Glomerular visceral epithelial cell (primary cell): Measurements from ENCODE around the gene PDE11A.

Experiments
- DNase-seq: peaks from one replicate; pipeline ENCODE4 v3.0.0-alpha.2; 2016; ENCODE audit errors: extremely low spot score

The PDE11A gene

GRCh38 chr2:177727577-177728398 lies 344.8 kb downstream of the PDE11A start:
- no peak for DNase-seq

DNA sequence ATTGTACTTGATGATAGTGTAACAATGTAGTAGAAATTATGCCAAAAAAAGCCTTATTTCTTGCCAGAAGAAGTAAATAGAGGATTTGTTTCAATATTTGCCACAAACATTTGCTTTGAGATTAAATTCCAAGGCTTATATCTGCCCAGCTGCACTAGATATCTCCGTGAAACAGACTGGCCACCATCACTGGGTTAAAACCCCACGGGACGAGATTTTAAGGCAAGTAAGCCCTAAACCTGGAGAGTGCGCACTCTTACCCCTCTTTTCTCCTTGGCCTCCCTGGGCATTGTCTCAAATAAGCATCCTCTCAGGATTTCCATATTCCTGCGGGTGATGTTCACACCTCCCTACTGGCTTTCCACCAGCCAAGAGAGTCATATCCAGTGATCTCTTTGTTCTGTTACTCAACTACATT lies 345.6 kb downstream of the PDE11A start:
- DNase-seq = no peak

- peak; percentile 62 for DNase-seq
Observed at GRCh38 chr2:177724398-177725287, 347.9 kb downstream of the PDE11A start.

DNA sequence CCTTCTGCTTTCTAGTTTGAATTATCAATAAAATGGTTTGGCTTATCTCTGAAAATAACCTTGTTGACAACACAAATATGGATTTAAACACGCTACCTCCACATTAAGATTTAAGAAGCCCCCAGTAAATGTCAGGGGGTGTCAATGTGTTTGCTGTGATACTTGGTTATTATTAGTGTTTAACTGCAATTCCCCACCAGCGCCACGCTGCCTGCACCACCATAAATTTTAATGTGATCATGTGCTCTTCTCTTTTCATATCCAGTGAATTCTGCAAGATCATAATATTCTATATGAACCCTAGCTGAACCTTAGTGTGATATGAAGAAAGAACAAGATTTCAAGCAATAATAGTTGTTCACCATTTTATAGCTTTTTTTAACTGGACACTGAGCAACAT lies 349.3 kb downstream of the PDE11A start:
- no peak for DNase-seq

DNA sequence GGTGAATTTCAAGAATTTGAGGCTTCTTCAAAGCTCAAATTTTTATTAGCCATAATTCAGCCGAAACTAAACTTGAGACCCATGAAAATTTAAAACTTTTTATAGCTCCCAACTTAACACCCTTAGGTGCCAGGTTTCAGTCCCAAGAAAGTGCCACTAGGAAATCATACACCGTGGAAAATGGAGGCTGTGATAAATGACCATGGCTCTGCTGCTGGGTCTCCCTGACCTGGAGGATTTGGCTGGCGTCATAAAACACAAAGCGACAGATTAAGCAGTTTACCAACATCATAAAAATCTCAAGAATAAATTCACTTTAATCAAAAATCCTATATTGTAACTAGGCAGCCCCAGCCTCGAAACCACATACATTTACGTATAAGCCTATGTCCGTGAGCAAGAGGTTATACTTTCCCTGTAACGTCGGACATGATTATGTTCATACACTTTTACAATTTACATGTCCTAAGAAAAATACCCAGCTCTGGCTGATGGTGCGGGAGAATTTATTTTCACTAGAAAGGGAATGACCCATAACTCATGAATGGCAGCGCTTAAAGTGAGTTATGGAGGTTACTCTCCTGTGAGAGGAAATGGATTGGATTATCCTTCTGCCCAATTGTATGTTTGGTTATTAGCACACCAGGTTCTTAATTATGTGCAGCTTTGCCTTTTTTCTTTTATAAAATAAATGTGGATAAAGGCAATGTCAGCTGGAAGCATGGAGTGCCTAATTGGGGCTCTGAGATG lies 350.6 kb downstream of the PDE11A start:
- DNase-seq = no peak

DNA sequence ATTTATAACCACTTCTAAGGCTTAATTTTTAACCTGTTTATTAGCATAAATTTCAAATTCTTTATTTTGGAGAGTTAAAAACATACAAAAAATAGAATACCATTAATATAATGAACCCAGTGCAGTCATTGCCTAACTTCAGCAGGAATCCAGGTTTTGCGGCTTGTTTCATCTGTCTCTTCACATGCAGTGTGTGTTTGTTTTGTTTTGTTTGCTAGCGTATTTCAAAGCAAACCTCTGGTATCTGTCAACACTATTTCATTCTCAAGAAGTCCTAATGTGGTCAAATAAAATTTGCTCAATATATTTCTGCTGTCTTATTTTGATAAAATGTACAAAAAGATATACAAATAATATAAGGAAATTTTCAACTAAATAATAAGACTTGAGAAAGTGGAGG lies 351.5 kb downstream of the PDE11A start:
- DNase-seq = no peak

DNA sequence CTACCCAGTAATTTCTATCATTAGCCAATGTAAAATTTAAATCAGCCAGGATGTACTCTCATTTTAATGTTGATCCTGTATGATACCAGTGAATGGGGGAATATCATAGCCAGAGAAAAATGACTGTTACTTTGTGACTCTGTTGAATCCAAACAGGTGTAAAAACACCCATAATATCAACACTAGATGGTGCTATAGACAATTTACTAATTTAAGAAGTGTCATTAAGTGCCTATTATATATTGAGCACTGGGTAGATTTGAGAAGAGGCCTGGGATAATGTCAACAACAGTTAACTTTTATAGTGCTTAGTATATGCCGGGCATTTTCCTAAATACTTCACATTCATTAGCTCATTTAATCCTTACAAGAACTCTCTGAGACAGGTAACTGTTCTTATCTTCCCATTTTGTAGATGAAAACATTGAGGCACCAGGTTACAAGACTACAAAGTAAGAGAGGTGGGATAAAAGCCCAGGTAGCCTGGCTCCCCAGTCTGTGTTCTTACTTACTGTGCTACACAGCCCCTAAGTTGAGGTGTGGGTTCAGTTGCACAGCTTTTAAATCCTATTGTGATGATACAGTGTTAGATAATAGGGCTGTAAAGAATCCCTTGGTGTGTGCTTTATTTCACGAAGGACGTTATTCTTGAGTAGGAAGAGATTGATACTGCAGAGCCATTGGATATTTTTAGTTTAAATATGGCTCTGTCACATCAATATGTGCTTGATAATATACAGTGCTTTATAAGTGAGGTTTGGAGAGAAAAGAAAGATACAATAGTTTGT lies 354.6 kb downstream of the PDE11A start:
- DNase-seq = no peak

DNA sequence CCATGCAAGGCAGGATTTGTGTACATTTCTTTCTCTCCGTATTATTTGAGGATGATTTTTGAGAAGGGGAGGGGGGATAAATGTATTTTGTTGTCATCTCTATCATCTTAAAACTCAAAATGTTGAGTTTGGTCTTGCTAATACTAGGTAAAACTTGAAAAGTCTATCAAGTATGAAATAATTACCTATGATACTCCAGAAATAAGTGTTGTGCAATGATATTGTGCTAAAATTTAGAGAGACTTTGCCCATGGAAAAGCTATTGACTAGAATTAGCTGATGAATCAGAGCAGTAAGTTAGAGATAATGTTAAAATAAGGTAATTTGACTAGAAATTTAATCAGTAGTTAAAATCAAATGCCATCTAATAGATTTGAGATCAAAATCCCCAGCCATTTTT lies 356.1 kb downstream of the PDE11A start:
- DNase-seq = no peak

DNA sequence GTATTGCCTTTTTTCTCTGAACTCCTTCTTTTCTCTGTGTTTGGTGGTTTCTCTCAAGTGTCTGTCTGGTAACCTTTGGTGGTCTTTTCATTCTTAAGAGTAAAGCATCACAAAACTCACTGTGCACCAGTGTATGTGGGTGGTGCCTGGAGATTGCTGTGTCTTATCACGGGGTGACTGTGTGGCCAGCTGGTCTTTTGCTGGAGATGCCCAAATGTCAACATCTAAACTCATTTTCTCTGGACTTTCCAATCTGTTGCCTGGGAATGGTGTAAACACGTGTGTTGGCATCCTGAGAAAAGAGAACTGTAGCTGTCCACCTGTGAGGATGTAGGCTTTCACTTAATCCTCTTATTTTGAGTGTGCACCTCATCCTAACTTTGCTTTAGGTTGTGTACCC lies 356.8 kb downstream of the PDE11A start:
- DNase-seq = no peak

DNA sequence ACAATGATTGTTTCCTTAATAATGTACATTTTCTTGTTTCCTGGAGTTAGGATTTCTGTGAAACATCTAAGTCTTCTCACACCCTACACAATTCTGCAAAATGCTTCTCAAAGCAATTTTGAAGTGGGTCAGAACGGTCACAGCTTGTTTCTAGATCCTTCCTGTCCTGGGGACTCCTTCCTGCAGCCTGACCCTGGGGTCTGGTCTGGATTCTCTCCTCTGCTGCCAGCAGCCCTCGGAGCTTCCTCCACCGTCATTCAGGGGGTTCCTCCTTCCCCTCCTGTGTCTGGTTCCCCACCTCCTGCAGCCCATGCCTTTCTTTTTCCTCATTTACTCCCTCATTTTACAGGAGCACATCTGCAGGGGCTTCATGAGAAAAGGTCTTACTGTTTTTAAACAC lies 357.9 kb downstream of the PDE11A start:
- DNase-seq = no peak

DNA sequence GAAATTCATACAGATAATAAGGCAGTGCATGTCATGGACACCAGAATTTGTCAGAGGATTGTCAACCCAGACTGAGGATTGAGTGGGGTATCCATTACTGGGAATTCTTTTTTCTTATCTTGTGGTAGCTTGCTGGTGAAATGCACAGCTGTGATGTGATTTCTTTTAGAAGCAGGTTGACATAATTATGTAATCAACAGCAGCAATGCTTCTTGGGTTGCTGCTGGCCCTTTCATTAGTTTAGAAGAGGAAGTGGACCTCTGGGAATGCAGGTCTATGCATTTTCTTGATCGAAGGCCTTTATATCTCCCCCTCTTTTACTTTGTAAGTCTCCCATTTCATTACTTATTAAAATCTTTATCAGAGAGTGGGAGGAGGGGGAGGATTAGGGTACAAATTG lies 360.1 kb downstream of the PDE11A start:
- no peak for DNase-seq

DNA sequence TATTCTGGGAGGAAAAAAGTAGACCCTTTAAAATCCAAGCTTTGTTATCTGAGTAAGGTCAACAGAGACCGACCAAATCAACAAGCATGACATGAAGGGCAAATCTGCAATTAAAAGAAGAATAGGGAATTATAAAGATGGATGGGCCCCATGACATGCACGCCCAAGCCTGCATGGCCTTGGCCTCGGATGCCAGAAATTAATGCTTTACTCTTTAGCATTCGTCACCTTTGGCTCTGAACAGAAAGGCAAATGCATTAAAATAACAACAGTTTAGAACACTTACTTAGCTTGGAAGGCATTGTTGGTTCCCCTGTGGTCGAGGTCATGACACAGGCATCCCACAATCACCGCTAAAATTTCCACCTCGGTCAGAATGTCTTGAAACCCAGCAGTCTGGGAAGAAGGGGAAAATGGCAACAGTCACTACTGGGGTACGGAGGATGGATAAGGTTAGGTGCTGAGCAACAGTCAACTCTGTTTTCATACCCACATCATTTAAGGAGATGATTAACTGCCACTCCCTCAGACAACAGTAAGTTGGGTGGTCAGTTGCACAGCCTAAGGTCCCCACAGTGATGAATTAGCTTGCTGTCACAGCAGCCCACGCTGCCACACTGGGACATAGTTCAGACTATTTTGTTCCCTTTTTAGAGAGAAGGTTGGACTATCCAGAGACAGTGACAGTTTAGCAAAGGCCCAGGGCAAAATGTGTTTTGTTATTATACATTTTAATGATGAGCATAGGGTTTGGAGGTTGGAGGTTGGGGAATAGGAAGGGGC lies 360.9 kb downstream of the PDE11A start:
- peak; percentile 65 for DNase-seq

GRCh38 chr2:177710889-177711288 lies 361.7 kb downstream of the PDE11A start:
- no peak for DNase-seq

- no peak for DNase-seq
Observed at GRCh38 chr2:177709986-177710401, 362.6 kb downstream of the PDE11A start.

DNA sequence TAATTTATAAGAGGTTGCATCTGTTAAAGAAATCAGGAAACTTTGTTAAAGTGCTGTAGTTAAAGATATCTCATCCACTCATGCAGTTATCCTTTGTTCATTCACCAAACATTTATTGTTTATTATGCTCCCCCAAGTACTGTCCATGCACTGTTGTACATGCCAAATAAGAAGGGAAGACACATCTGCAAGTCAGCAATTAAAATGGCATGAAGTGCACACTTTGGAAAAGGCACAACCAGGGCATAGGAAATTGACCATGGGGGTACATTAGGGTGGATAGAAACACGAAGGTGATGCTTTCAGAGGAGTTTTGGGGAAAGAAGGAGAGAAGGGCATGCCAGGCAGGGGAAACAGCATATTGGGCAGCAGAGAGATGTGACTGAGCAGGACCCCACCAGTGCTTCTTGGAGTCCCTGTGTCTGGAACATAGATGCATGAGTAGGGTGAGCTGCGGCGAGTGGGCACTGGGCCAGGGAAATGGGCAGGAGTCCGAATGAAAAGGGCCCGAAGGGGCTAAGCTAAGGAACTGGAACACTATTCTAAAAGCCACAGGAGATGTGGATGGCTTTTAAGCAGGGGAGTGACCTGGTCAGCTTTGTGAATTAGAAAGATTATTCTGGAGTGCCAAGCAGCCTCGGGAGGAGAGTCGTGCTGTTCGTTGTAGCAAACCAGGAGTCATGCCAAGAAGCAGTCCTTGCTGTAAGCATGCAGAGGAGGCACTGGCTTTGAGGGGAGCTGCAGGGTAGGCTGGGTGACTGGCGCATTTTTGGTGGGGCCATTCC lies 363.7 kb downstream of the PDE11A start:
- no peak for DNase-seq

GRCh38 chr2:177708106-177708505 lies 364.5 kb downstream of the PDE11A start:
- no peak for DNase-seq

GRCh38 chr2:177705511-177706173 lies 366.9 kb downstream of the PDE11A start:
- no peak for DNase-seq

GRCh38 chr2:177703159-177703558 lies 369.4 kb downstream of the PDE11A start:
- no peak for DNase-seq

GRCh38 chr2:177698281-177698680 lies 374.3 kb downstream of the PDE11A start:
- DNase-seq = no peak
